Measurements from ENCODE around the gene SUPT16H.

GRCh38 chr14:21320913-21321312, 62.9 kb downstream of the SUPT16H start:
- TF ChIP-seq POLR2A (IDR thresholded peaks at IDR 0.05), result no peak
- TF ChIP-seq, protein P1, sequence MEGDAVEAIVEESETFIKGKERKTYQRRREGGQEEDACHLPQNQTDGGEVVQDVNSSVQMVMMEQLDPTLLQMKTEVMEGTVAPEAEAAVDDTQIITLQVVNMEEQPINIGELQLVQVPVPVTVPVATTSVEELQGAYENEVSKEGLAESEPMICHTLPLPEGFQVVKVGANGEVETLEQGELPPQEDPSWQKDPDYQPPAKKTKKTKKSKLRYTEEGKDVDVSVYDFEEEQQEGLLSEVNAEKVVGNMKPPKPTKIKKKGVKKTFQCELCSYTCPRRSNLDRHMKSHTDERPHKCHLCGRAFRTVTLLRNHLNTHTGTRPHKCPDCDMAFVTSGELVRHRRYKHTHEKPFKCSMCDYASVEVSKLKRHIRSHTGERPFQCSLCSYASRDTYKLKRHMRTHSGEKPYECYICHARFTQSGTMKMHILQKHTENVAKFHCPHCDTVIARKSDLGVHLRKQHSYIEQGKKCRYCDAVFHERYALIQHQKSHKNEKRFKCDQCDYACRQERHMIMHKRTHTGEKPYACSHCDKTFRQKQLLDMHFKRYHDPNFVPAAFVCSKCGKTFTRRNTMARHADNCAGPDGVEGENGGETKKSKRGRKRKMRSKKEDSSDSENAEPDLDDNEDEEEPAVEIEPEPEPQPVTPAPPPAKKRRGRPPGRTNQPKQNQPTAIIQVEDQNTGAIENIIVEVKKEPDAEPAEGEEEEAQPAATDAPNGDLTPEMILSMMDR (IDR thresholded peaks at IDR 0.05), result no peak

Measured in uterus (tissue), 2 donors.